Measurements from ENCODE around the gene PGA3.
"Not testable (repeated sequence)": the region's sequence is repeated elsewhere in the genome, so short reads cannot be mapped to it uniquely, and the experiment has no call there.

PGA3 gene

GRCh38 chr11:61204502-61205059 is 1.3 kb downstream of the PGA3 start:
- H4K5ac ChIP-seq (ENCODE audit: low read length); H2BK5ac ChIP-seq (ENCODE audit: low read length); H3K18ac ChIP-seq (ENCODE audit: low read length); H3K4me2 ChIP-seq (ENCODE audit: low read length); H3K23ac ChIP-seq (ENCODE audit: low read length); H3K4me3 ChIP-seq (ENCODE audit: low read length); H3K79me1 ChIP-seq (ENCODE audit: low read length); H3K27me3 ChIP-seq (ENCODE audit: insufficient read depth, low read length, poor library complexity); H3K9ac ChIP-seq (ENCODE audit: low read length); DNase-seq; H3K4ac ChIP-seq (ENCODE audit: low read depth, low read length); H2BK120ac ChIP-seq (ENCODE audit: low read depth, low read length); H2AK5ac ChIP-seq (ENCODE audit: low read length); H3K36me3 ChIP-seq (ENCODE audit: control insufficient read depth, insufficient read depth, low read length); H3K79me2 ChIP-seq (ENCODE audit: control insufficient read depth, insufficient read depth, low read length); H3K27ac ChIP-seq (ENCODE audit: low read depth, low read length); H2BK15ac ChIP-seq (replicated peaks; ENCODE audit: low read depth); H4K8ac ChIP-seq (ENCODE audit: low read depth, low read length); H3K56ac ChIP-seq (ENCODE audit: low read length); H3K4me1 ChIP-seq (ENCODE audit: control insufficient read depth, low read depth, low read length): not testable (repeated sequence)
- no CpG with 5 or more reads among the region's 14 CpGs for WGBS (ENCODE audit: extremely low coverage, insufficient coverage, low lambda C conversion rate)

DNA sequence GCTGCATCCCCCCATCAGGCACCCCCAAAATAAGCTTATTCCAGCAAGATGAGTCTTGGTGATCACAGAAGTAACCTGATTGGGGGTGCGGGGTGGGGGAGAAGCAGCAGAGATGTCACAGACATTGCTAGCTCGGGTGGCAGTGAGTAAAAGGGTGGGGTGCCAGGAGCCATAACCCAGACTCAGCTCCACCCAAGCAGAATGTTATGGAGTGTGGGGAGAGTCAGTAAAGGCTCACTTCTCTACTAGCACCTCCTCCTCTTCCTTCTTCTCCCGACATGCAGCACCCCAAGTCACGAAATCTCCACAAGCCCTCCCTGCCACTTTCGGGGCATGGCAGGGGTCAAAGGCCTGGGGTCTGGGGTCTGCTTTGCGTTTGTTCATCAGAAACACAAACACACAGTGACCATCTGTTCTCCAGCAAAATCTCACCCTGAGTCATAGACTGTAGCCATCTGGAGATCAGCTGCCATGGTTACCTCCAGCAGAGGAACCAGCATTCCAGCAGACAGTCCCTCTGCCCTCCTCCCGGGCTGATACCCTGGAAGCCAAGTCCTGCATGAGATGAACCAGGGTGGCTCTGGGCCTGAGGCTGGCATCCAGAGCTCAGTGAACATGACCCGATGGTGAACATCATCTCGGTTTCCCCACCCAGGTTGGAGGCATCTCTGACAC is 4.5 kb downstream of the PGA3 start:
- not testable (repeated sequence) for H3K79me2 ChIP-seq (ENCODE audit: control insufficient read depth, insufficient read depth, low read length); H3K4me1 ChIP-seq (ENCODE audit: control insufficient read depth, low read depth, low read length); H3K56ac ChIP-seq (ENCODE audit: low read length); H2AK5ac ChIP-seq (ENCODE audit: low read length); H2BK5ac ChIP-seq (ENCODE audit: low read length); H2BK120ac ChIP-seq (ENCODE audit: low read depth, low read length); H3K27me3 ChIP-seq (ENCODE audit: insufficient read depth, low read length, poor library complexity); H3K4ac ChIP-seq (ENCODE audit: low read depth, low read length); H3K23ac ChIP-seq (ENCODE audit: low read length); H3K9ac ChIP-seq (ENCODE audit: low read length); H3K18ac ChIP-seq (ENCODE audit: low read length); DNase-seq; H4K5ac ChIP-seq (ENCODE audit: low read length); H3K27ac ChIP-seq (ENCODE audit: low read depth, low read length); H3K4me3 ChIP-seq (ENCODE audit: low read length); H3K4me2 ChIP-seq (ENCODE audit: low read length); H3K36me3 ChIP-seq (ENCODE audit: control insufficient read depth, insufficient read depth, low read length); H2BK15ac ChIP-seq (replicated peaks; ENCODE audit: low read depth); H3K79me1 ChIP-seq (ENCODE audit: low read length); H4K8ac ChIP-seq (ENCODE audit: low read depth, low read length)
- WGBS (ENCODE audit: extremely low coverage, insufficient coverage, low lambda C conversion rate) = no CpG with 5 or more reads among the region's 9 CpGs

DNA sequence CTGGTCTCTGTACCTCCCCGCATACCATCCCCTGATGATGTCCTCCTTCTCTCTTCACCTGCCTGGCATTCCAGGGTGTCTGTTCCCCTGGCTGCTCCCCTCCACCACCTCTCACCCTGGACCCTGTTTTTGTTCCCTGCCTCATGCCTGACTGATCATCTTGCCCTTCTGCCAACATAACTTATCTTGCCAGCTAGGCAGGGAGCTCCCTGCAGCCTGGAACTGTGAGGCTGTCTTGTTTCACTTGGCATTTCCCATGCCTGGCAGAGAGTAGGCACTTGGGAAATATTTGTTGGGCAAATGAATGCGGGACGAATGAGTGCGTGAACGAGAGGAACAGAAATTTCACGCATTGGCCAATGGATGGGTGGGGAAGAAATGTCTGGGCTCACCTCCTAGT is 7.3 kb downstream of the PGA3 start:
- not testable (repeated sequence) for H2BK5ac ChIP-seq (ENCODE audit: low read length); H3K23ac ChIP-seq (ENCODE audit: low read length); H3K79me1 ChIP-seq (ENCODE audit: low read length); H2BK120ac ChIP-seq (ENCODE audit: low read depth, low read length); H3K4ac ChIP-seq (ENCODE audit: low read depth, low read length); H3K9ac ChIP-seq (ENCODE audit: low read length); H3K27ac ChIP-seq (ENCODE audit: low read depth, low read length); H4K8ac ChIP-seq (ENCODE audit: low read depth, low read length); H3K4me3 ChIP-seq (ENCODE audit: low read length); H3K18ac ChIP-seq (ENCODE audit: low read length); H3K27me3 ChIP-seq (ENCODE audit: insufficient read depth, low read length, poor library complexity); DNase-seq; H2AK5ac ChIP-seq (ENCODE audit: low read length); H3K56ac ChIP-seq (ENCODE audit: low read length); H3K36me3 ChIP-seq (ENCODE audit: control insufficient read depth, insufficient read depth, low read length); H3K4me1 ChIP-seq (ENCODE audit: control insufficient read depth, low read depth, low read length); H2BK15ac ChIP-seq (replicated peaks; ENCODE audit: low read depth); H3K4me2 ChIP-seq (ENCODE audit: low read length); H4K5ac ChIP-seq (ENCODE audit: low read length); H3K79me2 ChIP-seq (ENCODE audit: control insufficient read depth, insufficient read depth, low read length)
- no CpG with 5 or more reads among the region's 6 CpGs for WGBS (ENCODE audit: extremely low coverage, insufficient coverage, low lambda C conversion rate)

DNA sequence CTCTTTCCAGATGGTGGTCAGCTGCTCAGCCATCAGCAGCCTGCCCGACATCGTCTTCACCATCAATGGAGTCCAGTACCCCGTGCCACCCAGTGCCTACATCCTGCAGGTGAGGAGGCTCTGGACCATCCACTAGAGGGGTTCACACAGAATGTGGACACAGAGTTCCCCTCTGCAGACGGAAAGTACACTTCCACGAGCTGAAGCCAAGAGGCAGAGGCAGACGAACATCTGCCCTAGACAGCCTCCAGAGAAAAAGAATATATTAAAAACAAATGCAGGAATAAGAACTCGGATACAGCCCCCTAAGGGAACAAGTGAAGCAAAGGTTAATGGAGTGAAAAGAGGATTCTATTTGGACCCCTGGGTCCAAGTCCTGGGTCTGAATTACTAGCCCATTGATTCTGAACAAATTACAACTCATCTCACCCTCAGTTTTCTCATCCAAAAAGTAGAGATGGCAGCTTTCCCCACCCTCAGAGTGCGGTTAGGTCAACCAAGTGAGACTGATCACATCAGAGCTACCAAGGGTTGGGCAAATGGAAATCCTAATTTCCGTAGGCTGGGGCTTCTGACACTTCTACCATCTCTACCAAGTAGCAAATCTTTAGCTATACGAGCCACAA is 8.1 kb downstream of the PGA3 start:
- not testable (repeated sequence) for H4K8ac ChIP-seq (ENCODE audit: low read depth, low read length); H2BK5ac ChIP-seq (ENCODE audit: low read length); H3K4ac ChIP-seq (ENCODE audit: low read depth, low read length); H2BK15ac ChIP-seq (replicated peaks; ENCODE audit: low read depth); H3K79me1 ChIP-seq (ENCODE audit: low read length); H2BK120ac ChIP-seq (ENCODE audit: low read depth, low read length); DNase-seq; H3K36me3 ChIP-seq (ENCODE audit: control insufficient read depth, insufficient read depth, low read length); H3K79me2 ChIP-seq (ENCODE audit: control insufficient read depth, insufficient read depth, low read length); H4K5ac ChIP-seq (ENCODE audit: low read length); H3K27ac ChIP-seq (ENCODE audit: low read depth, low read length); H3K18ac ChIP-seq (ENCODE audit: low read length); H3K56ac ChIP-seq (ENCODE audit: low read length); H3K4me3 ChIP-seq (ENCODE audit: low read length); H3K4me1 ChIP-seq (ENCODE audit: control insufficient read depth, low read depth, low read length); H2AK5ac ChIP-seq (ENCODE audit: low read length); H3K4me2 ChIP-seq (ENCODE audit: low read length); H3K27me3 ChIP-seq (ENCODE audit: insufficient read depth, low read length, poor library complexity); H3K23ac ChIP-seq (ENCODE audit: low read length); H3K9ac ChIP-seq (ENCODE audit: low read length)
- WGBS (ENCODE audit: extremely low coverage, insufficient coverage, low lambda C conversion rate) = no CpG with 5 or more reads among the region's 10 CpGs

GRCh38 chr11:61212202-61212601 is 8.9 kb downstream of the PGA3 start:
- H3K4me2 ChIP-seq (ENCODE audit: low read length); H3K4me3 ChIP-seq (ENCODE audit: low read length); H3K56ac ChIP-seq (ENCODE audit: low read length); H3K79me1 ChIP-seq (ENCODE audit: low read length); H3K27me3 ChIP-seq (ENCODE audit: insufficient read depth, low read length, poor library complexity); H3K9ac ChIP-seq (ENCODE audit: low read length); H2AK5ac ChIP-seq (ENCODE audit: low read length); H3K36me3 ChIP-seq (ENCODE audit: control insufficient read depth, insufficient read depth, low read length); H2BK15ac ChIP-seq (replicated peaks; ENCODE audit: low read depth); DNase-seq; H3K4ac ChIP-seq (ENCODE audit: low read depth, low read length); H2BK5ac ChIP-seq (ENCODE audit: low read length); H4K5ac ChIP-seq (ENCODE audit: low read length); H3K4me1 ChIP-seq (ENCODE audit: control insufficient read depth, low read depth, low read length); H3K79me2 ChIP-seq (ENCODE audit: control insufficient read depth, insufficient read depth, low read length); H3K27ac ChIP-seq (ENCODE audit: low read depth, low read length); H4K8ac ChIP-seq (ENCODE audit: low read depth, low read length); H3K23ac ChIP-seq (ENCODE audit: low read length); H2BK120ac ChIP-seq (ENCODE audit: low read depth, low read length); H3K18ac ChIP-seq (ENCODE audit: low read length): not testable (repeated sequence)
- no CpG with 5 or more reads among the region's 15 CpGs for whole genome bisulfite sequencing (ENCODE audit: extremely low coverage, insufficient coverage, low lambda C conversion rate)
